SK-N-SH (cell line): ENCODE results near the gene BTBD16. TPM values are rescaled to one million over a fixed set of nuclear protein-coding genes. Genes with fewer than 3 reads are reported as not detected.

Experiments
- CTCF ChIA-PET: fragments of 300-600, 350-600 bp; formaldehyde crosslinking; extraction: SDS; loops from one replicate; lab custom pipeline; 2021; lab: Yijun Ruan, JAX
- POLR2A ChIA-PET: fragments of 350-600 bp; sonication (Branson Sonifier 250); formaldehyde crosslinking; extraction: SDS; loops from one replicate; lab custom pipeline; 2020; ENCODE audit warnings: antibody characterized with exemption, inconsistent platforms; lab: Yijun Ruan, JAX
- DNase-seq: peaks from one replicate; pipeline ENCODE4 v3.0.0; 2012
- H2AFZ ChIP-seq: fragments of 200-600 bp; sonication (generic); 2 replicates; pipeline ENCODE4 v1.8.1; 2016; ENCODE audit warnings: antibody characterized with exemption, mild to moderate bottlenecking, low read depth
- H3F3A ChIP-seq: fragments of 200-600 bp; sonication (generic); replicated peaks from 2 replicates; pipeline ENCODE3; 2016; ENCODE audit warnings: antibody characterized with exemption, mild to moderate bottlenecking; ENCODE audit not compliant: insufficient read depth
- H3K27ac ChIP-seq, 2 experiments: fragments of 200-500 bp in 1 of 2; fragments of 200-600 bp in 1 of 2; sonication (Bioruptor generic) in 1 of 2; sonication (generic), shearing (Covaris generic) in 1 of 2; 2 replicates each; pipeline versions ENCODE4 v1.5.1 to v1.6.1; 2014 to 2016; ENCODE audit warnings: low read depth in 2 of 2, inconsistent platforms in 1 of 2, low read length in 1 of 2, mild to moderate bottlenecking in 1 of 2, mixed read lengths in 1 of 2
- H3K27me3 ChIP-seq: fragments of 200-600 bp; sonication (generic), shearing (Covaris generic); 2 replicates; pipeline ENCODE4 v1.6.1; 2016; ENCODE audit warnings: mixed run types; ENCODE audit not compliant: insufficient read depth
- H3K36me3 ChIP-seq, 2 experiments: fragments of 200-500 bp in 1 of 2; fragments of 200-600 bp in 1 of 2; sonication (Bioruptor generic) in 1 of 2; sonication (generic) in 1 of 2; replicated peaks in 1 of 2; 2 replicates each; pipeline versions ENCODE3 to v1.5.1; 2014 to 2016; ENCODE audit warnings: low read length in 1 of 2, mild to moderate bottlenecking in 1 of 2; ENCODE audit not compliant: insufficient read depth in 2 of 2, control insufficient read depth in 1 of 2
- H3K4me1 ChIP-seq, 2 experiments: fragments of 200-500 bp in 1 of 2; fragments of 200-600 bp in 1 of 2; sonication (Bioruptor generic) in 1 of 2; sonication (generic), shearing (Covaris generic) in 1 of 2; 2 replicates each; pipeline versions ENCODE4 v1.5.1 to v1.6.1; 2014 to 2016; ENCODE audit warnings: low read depth in 1 of 2, low read length in 1 of 2, mixed run types in 1 of 2; ENCODE audit not compliant: insufficient read depth in 2 of 2, control insufficient read depth in 1 of 2
- H3K4me2 ChIP-seq: fragments of 200-600 bp; sonication (generic), shearing (Covaris generic); 2 replicates; pipeline ENCODE4 v1.6.1; 2017; ENCODE audit warnings: mixed run types
- H3K4me3 ChIP-seq, 2 experiments: fragments of 200-500 bp in 1 of 2; fragments of 200-600 bp in 1 of 2; sonication (Bioruptor generic) in 1 of 2; sonication (generic), shearing (Covaris generic) in 1 of 2; 2 replicates each; pipeline versions ENCODE4 v1.5.1 to v1.8.1; 2014 to 2016; ENCODE audit warnings: low read depth in 2 of 2, inconsistent platforms in 1 of 2, low read length in 1 of 2, mild to moderate bottlenecking in 1 of 2, mixed read lengths in 1 of 2, moderate library complexity in 1 of 2
- H3K79me2 ChIP-seq: fragments of 200-600 bp; sonication (generic); 2 replicates; pipeline ENCODE4 v1.8.1; 2017; ENCODE audit warnings: mild to moderate bottlenecking; ENCODE audit not compliant: insufficient read depth
- H3K9ac ChIP-seq: fragments of 200-600 bp; sonication (generic); 2 replicates; pipeline ENCODE4 v1.6.1; 2017; ENCODE audit warnings: mixed run types
- H3K9me2 ChIP-seq: fragments of 200-600 bp; sonication (generic); 2 replicates; pipeline ENCODE4 v1.6.1; 2017; ENCODE audit warnings: mixed run types
- H3K9me3 ChIP-seq: fragments of 200-600 bp; sonication (generic); 2 replicates; pipeline ENCODE4 v1.6.1; 2017; ENCODE audit warnings: mixed run types, mild to moderate bottlenecking, moderate library complexity
- H4K20me1 ChIP-seq: fragments of 200-600 bp; sonication (generic); 2 replicates; pipeline ENCODE4 v1.6.1; 2017; ENCODE audit warnings: mild to moderate bottlenecking, mixed run types; ENCODE audit not compliant: insufficient read depth
- CHD2 ChIP-seq: fragments of 150-350 bp; IDR thresholded peaks from 2 replicates; pipeline ENCODE4 v1.6.1; 2018; ENCODE audit warnings: low read length; ENCODE audit not compliant: partially characterized antibody
- ELF1 ChIP-seq: IDR thresholded peaks from 2 replicates; pipeline ENCODE4 v1.4.0; 2012
- EP300 ChIP-seq, 2 experiments: IDR thresholded peaks; 2 replicates each; pipeline versions ENCODE4 v1.4.0 to v1.6.1; 2012; ENCODE audit warnings: borderline replicate concordance in 1 of 2, low read depth in 1 of 2, low read length in 1 of 2
- EZH2phosphoT487 ChIP-seq: fragments of 200-600 bp; sonication (generic); IDR thresholded peaks from 2 replicates; pipeline ENCODE4 v1.6.1; 2017; ENCODE audit warnings: low read depth, mixed run types, mild to moderate bottlenecking, antibody characterized with exemption, moderate library complexity, borderline replicate concordance
- FOSL2 ChIP-seq: IDR thresholded peaks from 2 replicates; pipeline ENCODE4 v1.4.0; 2012; ENCODE audit warnings: low read depth, mild to moderate bottlenecking, moderate library complexity, borderline replicate concordance
- FOXM1 ChIP-seq: IDR thresholded peaks from 2 replicates; pipeline ENCODE4 v1.4.0; 2012; ENCODE audit warnings: low read depth, mild to moderate bottlenecking
- GATA2 ChIP-seq: sonication (generic); formaldehyde crosslinking; IDR thresholded peaks from 2 replicates; pipeline ENCODE4 v1.5.0; 2020; ENCODE audit warnings: mild to moderate bottlenecking, missing genetic modification reagents
- IRF3 ChIP-seq: fragments of 150-350 bp; IDR thresholded peaks from 2 replicates; pipeline ENCODE4 v1.6.1; 2016; ENCODE audit warnings: mild to moderate bottlenecking, low read depth, low read length
- MEF2A ChIP-seq: IDR thresholded peaks from 2 replicates; pipeline ENCODE4 v1.4.0; 2012; ENCODE audit warnings: low read depth, borderline replicate concordance
- NFIC ChIP-seq: IDR thresholded peaks from 2 replicates; pipeline ENCODE4 v1.4.0; 2012; ENCODE audit warnings: borderline replicate concordance
- NRF1 ChIP-seq: IDR thresholded peaks from 2 replicates; pipeline ENCODE4 v1.6.1; 2012; ENCODE audit warnings: low read depth, mild to moderate bottlenecking, low read length
- POLR2AphosphoS5 ChIP-seq: IDR thresholded peaks from 2 replicates; pipeline ENCODE4 v1.6.1; 2012; ENCODE audit warnings: low read depth, low read length
- RAD21 ChIP-seq: IDR thresholded peaks from 2 replicates; pipeline ENCODE4 v1.6.1; 2012; ENCODE audit warnings: mild to moderate bottlenecking, low read length
- RCOR1 ChIP-seq: fragments of 150-350 bp; IDR thresholded peaks from 2 replicates; pipeline ENCODE4 v1.6.1; 2017; ENCODE audit warnings: antibody characterized with exemption, low read length
- REST ChIP-seq: IDR thresholded peaks from 2 replicates; pipeline ENCODE4 v1.6.1; 2012; ENCODE audit warnings: mild to moderate bottlenecking, low read depth, low read length, moderate library complexity
- RXRA ChIP-seq: IDR thresholded peaks from 2 replicates; pipeline ENCODE4 v1.4.0; 2012; ENCODE audit warnings: low read depth, mild to moderate bottlenecking, borderline replicate concordance
- TAF1 ChIP-seq: IDR thresholded peaks from 2 replicates; pipeline ENCODE4 v1.6.1; 2012; ENCODE audit warnings: low read depth, mild to moderate bottlenecking, low read length, moderate library complexity, borderline replicate concordance
- USF2 ChIP-seq: fragments of 150-350 bp; IDR thresholded peaks from 2 replicates; pipeline ENCODE4 v1.6.1; 2017; ENCODE audit warnings: antibody characterized with exemption, low read length, low read depth, borderline replicate concordance
- YY1 ChIP-seq: IDR thresholded peaks from 2 replicates; pipeline ENCODE4 v1.4.0; 2012; ENCODE audit warnings: low read depth, mild to moderate bottlenecking
- WGBS: methylation state at CpG from one replicate; pipeline ENCODE4 v1.1.6; 2017; ENCODE audit warnings: low lambda C conversion rate; 5-methylcytosine and 5-hydroxymethylcytosine counted together
- polyA plus RNA-seq, 3 experiments: library from polyadenylated mRNA; depleted of rRNA; stranded (reverse); fragments of >200 nt; gene quantifications; 2 replicates each; pipeline ENCODE4 v1.2.3, GENCODE V29; 2012

The BTBD16 gene
- polyA plus RNA-seq, 1 of the 3 experiments (the other 2 are of a cell fraction): not detected

- Histone ChIP-seq H3K27ac (no peak overlapping the region), H3K36me3 (peaks cover 0 to 10% of the 10 kb centered on the region in 2 experiments), H3K9me3 (no peaks in the 10 kb centered on the region; the same call in 1 of the 2 replicates), H2AFZ (no peak overlapping the region), H3K9me2 (no peaks in the 10 kb centered on the region), H3F3A (no peaks in the 10 kb centered on the region), H3K4me3 (peak overlapping the region in 1 of 2 experiments; percentile 73; a peak in 2 of 4 replicates), H4K20me1 (0 out of 2 replicates have a peak, but pooled peaks cover 7% of the 10 kb centered on the region), H3K9ac (no peak overlapping the region; the same call in 1 of the 2 replicates), H3K27me3 (no peaks in the 10 kb centered on the region), H3K4me2 (0 out of 2 replicates have a peak overlapping the region, but pooled peaks have one; percentile 81), H3K79me2 (peaks cover 60% of the 10 kb centered on the region), H3K4me1 (peaks cover 2 to 5% of the 10 kb centered on the region in 2 experiments; a peak in 3 of 4 replicates)
- ChIA-PET POLR2A (no interaction called here), CTCF (no interaction called here)
- TF ChIP-seq USF2 (no peak), FOSL2 (no peak), EP300 (IDR thresholded peaks at IDR 0.05; ENCODE audit: borderline replicate concordance in 1 of 2, low read depth in 1 of 2, low read length in 1 of 2) (no peak), YY1 (no peak), IRF3 (no peak), FOXM1 (no peak), EZH2phosphoT487 (no peak), POLR2AphosphoS5 (no peak), RCOR1 (no peak), REST (no peak), RAD21 (no peak), RXRA (no peak), CHD2 (no peak), NRF1 (no peak), MEF2A (no peak), ELF1 (no peak), GATA2 (CRISPR knock-in tag) (no peak), NFIC (no peak), TAF1 (no peak)
- no peak for DNase-seq
- WGBS: 93% methylated on average over 11 of the region's 11 CpGs
These were observed 105.4 kb downstream of the BTBD16 start for GRCh38 chr10:122376364-122376961.
